Nucleus accumbens (tissue), 56 donors: ENCODE measurements around the gene GOSR2.

Source experiments
- DNase-seq, 56 donors: peaks; one replicate each; lab custom pipeline; 2025; lab: John Stamatoyannopoulos, UW

GOSR2 gene

DNA sequence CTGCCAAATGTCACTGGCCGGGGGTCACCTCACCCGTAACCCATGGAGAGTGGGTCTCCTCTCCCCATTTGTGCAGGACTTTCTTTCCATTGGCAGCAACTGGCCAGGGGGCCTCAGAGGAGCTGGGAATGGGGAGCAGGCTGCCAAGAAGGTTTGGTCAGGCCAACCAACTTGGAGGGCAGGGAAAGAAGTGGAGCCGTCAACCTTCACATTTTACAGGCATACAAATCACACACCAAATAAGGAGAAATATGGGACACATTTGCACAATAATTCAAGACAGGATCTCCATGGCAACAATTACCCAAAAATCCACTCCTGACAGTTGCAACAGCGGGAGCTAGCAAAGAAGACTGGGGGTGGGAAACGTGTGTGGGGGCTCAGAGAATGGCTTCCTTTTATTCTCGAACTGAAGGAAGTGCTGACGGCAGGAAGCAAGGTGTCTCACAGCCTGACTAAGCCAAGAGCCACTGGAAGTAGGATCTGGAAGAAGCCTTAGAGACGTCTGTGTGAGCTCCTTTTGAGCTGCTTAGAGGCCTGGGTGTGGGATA, 35.2 kb downstream of the GOSR2 start:
- DNase-seq: peak in 32 of 56 donors; percentile 9 to 87 (median 56)

GRCh38 chr17:46960152-46960551, 37.2 kb downstream of the GOSR2 start:
- no peak for DNase-seq

- no peak for DNase-seq
Measured at GRCh38 chr17:46962374-46962790, 39.4 kb downstream of the GOSR2 start.

- peak in 2 of 56 donors; percentile 24 to 33 for DNase-seq
Measured at GRCh38 chr17:46963571-46963970, 40.6 kb downstream of the GOSR2 start.

- no peak for DNase-seq
Measured at GRCh38 chr17:46964315-46965265, 41.6 kb downstream of the GOSR2 start.

DNA sequence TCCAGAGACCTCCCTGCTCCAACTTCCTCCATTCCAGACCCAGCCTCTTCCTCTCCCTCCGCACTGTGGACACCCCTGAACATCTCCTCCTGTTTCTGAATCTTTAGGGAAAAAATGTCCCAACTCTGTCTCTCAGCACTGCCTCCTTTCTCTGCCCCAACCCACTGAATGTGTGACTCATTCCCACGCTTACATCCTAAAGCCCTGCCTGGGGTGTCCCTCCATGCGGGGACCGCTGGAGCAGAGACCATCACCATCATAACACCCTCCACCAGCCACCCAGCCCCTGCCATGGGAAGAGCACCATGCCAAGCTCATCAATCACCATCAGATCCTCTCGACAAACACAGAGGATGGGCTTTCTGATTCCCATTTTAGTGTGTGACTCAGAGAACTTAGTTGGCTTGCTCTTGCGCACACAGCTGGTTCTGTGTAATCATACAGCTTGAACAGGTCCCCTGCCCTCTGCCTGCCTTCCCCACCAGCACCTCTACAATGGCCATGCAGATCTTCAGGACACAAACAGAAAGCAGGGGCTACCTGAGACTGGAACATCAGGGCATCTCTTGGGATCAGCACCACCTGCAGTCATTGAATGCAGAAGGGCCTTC, 45.4 kb downstream of the GOSR2 start:
- DNase-seq: peak in 5 of 56 donors; percentile 26 to 52 (median 41)

DNA sequence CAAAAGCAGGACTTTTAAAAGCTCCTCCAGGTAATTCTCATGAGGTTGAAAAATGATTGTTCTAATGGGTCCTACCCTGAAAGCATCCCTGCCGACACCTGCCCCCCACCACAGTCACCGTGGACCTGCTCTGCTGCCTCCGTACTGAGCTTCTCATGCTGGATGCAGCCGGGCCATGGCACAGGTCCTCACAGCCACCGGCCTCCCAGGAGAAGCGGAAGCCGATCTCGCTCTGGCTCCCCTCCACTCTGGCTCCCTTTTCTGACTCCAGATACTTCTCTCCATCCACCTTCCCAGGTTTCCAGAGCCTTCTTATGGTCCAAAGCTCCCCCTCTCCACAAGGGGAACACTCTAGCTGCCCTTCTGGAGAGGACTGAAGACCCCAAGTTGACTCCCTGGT, 45.9 kb downstream of the GOSR2 start:
- no peak for DNase-seq

GRCh38 chr17:46971647-46972300, 48.8 kb downstream of the GOSR2 start:
- no peak for DNase-seq

GRCh38 chr17:46972346-46972745, 49.4 kb downstream of the GOSR2 start:
- DNase-seq: no peak

- DNase-seq: no peak
Measured at GRCh38 chr17:46974086-46974485, 51.1 kb downstream of the GOSR2 start.

- DNase-seq: no peak
Measured at GRCh38 chr17:46975287-46975686, 52.3 kb downstream of the GOSR2 start.

DNA sequence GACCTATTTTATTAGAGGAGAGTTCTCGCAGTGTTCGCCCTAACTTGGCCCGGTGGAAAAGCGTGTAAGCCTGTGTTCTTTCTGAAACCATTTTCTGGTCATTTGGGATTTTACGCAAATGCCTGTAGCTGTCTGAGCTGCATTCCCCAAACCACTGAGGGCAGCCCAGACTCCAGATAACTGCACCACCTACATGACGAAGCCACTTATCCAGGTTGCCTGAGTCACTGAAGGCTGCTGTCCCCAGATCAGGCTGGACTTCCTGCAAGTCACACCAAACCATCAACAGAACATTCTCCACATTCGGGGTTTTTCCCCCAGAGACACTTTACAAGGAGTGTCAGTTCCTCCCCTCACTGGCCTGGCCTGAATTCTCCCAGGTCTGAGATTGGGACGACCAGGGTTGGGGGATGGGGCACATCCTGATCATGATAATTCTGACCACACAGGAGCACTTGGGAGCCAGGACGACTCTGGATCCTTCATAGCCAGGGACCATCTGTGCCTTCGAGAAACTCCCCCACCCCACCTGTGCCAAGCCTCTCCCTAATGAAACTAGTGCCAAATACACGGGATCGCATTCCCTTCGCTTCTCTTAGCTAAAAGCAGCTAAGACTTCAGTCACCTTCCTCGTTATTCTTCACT, 53.8 kb downstream of the GOSR2 start:
- DNase-seq: peak in 3 of 56 donors; percentile 8 to 18 (median 18)

DNA sequence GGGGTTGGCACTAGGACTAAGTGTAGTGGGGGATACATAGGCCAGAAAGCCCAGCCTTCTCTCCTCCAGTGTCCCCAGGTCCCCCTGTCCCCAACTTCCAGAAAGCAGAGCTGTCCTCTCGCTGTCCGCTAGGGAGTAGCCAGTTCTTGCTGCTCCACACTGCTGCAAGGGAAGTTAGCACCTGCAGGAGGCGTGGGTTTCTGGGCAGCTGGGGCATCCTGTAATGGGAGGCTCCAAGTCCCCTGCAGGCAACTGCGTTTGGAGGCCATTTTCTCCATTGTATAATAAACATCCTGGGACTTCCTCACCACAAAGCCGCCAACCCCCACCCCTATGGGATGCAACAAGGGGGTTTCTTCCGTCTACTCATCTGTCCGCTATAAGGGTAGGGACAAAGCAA, 54.4 kb downstream of the GOSR2 start:
- DNase-seq: peak in 2 of 56 donors; percentile 20 to 22

DNA sequence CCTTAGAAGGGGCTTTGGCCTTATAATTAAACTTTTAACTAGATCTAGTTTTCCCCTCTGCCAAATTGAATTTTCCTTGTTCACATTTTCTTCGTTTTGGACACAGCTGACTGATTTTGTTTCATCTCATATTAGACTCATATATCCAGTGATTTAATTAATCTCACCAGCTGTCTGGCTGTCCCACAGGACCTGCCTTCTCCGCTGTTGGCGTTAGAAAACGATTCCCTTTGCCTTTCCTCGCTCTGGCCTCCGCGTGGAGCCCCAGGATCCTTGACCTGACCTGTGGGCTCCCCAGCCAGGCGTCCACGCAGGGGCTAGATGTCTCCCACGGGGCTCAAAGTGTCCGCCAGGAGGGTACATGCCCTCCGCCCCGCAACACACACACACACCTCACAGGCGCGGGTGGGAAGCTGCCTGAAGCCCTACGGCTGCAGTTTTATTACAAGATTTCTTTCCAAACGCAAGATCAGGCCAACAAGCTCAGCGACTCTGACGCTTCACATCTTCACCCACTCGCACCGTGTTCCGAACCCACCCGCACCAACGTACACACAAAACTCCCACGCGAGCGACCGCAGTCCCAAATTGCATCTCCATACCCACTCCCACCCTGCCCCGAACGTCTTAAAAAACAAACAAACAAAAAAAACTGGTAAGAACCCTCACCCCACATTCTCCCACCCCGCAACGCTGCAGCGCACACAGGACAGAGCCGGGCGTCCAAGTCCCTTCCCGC, 55.0 kb downstream of the GOSR2 start:
- peak in 3 of 56 donors; percentile 17 to 49 (median 23) for DNase-seq

DNA sequence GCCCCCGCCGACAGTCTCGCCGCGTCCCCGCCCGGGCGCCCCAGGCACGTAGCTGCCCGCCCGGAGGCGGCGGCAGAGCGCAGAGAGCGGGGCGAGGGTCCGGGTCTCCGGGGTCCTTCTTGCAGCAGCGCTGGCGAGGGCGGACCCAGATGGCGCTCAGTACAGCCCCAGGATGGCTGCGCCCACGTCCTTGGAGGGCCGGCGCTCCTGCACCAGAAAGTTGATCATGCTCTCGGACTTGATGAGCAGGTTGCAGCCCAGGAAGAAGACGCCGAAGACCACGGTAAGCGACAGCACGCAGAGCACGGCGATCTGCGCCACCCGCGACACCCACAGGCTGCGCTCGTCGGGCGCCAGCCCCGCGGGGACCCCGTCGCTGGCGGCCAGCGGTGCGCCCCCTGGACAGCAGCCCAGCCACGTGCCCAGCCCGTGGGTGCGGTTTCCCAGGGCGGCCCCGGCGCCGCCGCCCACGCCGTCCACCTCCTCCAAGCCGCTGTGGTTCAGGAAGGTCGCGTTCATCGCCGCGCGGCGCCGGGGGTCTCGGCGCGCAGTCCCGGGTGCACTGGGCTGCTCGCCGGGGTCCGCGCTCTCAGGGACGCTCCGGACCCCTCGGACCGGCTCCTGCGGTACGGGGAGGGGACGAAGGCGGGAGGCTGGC, 55.7 kb downstream of the GOSR2 start:
- no peak for DNase-seq

GRCh38 chr17:46979147-46979863, 56.3 kb downstream of the GOSR2 start, which contains the start of gene RPRML:
RPRML (minus strand) TSS chr17:46979253; CDS start chr17:46979007, 246 bp downstream.
- peak in 23 of 56 donors; percentile 4 to 69 (median 36) for DNase-seq

DNA sequence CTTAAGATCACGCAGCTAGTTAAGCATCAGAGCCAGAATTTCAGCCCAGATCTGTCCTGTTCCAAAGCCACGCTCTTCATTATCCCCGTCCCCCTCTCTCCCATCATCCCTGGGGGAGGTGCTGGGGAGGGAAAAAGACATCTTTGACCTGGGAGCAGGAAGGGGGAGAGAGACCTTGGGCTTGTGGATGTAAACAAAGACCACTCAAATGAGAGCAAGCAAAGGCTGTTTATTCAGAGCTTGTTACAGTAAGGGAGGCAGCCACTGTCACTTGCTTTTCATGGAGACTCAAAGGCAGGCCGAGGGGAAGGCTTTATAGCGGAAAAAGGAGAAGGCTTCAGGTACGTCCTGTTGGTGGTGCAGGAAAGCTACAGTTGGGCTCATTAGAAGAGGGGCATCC, 59.6 kb downstream of the GOSR2 start:
- no peak for DNase-seq

DNA sequence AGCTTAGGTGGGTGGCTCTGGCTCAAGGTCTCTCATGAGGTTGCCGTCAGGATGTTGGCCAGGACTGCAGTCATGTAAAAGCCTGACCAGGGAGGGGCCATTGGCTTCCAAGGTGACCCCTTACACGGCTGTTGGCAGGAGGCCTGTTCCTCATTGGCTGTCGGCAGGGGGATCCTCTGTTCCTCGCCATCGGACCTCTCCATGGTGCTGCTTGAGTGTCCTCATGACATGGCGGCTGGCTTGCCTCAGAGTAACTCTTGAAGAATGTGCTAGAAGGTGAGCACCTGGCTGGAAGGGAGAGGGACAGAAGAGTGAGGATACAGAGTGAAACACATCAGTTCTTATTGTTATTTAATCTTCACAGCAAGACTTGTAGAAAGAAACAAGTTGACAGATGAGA, 60.8 kb downstream of the GOSR2 start:
- no peak for DNase-seq
